GM10266 (cell line): ENCODE measurements around the gene PSMA7.

Experiments used
- DNase-seq: peaks from one replicate; pipeline ENCODE4 v3.0.0; 2012; ENCODE audit errors: extremely low spot score
- CTCF ChIP-seq: IDR thresholded peaks from 2 replicates; pipeline ENCODE4 v1.5.1; 2012; ENCODE audit warnings: mild to moderate bottlenecking, low read depth; ENCODE audit not compliant: control insufficient read depth, insufficient read depth; ENCODE audit errors: missing control alignments

PSMA7 gene

GRCh38 chr20:62089393-62089792 is 53.8 kb downstream of the PSMA7 start:
- no peak for TF ChIP-seq CTCF
- no peak for DNase-seq

GRCh38 chr20:62088258-62089127 is 54.7 kb downstream of the PSMA7 start:
- DNase-seq, result no peak
- TF ChIP-seq CTCF, result no peak

- TF ChIP-seq CTCF, result no peak
- DNase-seq, result no peak
These were observed 55.6 kb downstream of the PSMA7 start for GRCh38 chr20:62087632-62088031.

- no peak for DNase-seq
- TF ChIP-seq CTCF, result no peak
These were observed 56.0 kb downstream of the PSMA7 start for GRCh38 chr20:62087227-62087626.
